Medulla oblongata (tissue), 1 donor: ENCODE measurements around the gene TNNI2.
"Not testable (repeated sequence)": the region's sequence is repeated elsewhere in the genome, so short reads cannot be mapped to it uniquely, and the experiment has no call there.

ENCODE experiments used
- DNase-seq: peaks from one replicate; pipeline ENCODE4 v3.0.0-alpha.2; 2015; ENCODE audit errors: extremely low spot score

The TNNI2 gene

GRCh38 chr11:1862588-1863351 lies 24.0 kb downstream of the TNNI2 start:
- no peak for DNase-seq

DNA sequence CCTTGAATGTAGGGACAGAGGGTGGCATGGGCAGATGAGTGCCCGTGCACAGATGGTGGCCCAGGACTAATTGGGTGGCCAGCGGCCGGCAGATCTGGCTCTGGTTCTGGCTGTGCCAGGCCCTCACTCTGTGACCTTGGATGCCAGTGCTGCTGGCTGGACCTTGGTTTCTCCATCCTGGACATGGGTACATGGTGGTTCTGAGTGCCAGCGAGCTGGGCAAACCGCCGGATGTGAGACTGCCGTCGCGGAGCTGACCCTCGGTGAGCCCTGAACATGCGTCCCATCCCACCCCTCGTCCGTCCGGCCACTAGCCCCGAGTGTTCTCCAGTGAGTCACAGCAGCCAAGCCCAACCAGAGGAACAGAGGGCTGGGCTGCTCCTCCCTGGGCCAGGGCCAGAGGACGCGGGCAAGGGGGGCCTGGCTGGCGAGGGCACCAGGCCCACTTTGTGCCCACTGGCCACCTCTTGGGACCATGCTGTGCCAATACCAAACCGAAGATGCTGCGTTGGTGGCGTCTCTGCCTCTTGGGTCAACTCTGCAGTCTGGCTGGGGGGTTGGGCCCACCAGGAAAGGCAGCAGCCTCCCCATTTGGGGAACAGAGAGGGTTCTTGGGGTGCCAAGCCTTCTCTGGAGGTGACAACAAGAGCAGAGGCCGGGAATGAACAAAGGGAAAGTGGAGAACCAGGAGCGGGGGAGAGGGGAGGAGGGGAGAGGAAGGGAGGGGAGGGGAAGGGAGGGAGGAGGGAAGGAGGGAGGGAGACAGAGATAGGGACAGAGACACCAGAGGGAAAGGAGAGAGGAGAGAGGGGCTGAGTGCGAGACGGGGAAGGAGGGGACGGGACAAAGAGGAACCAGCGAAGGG lies 24.8 kb downstream of the TNNI2 start:
- DNase-seq: peak; percentile 87

DNA sequence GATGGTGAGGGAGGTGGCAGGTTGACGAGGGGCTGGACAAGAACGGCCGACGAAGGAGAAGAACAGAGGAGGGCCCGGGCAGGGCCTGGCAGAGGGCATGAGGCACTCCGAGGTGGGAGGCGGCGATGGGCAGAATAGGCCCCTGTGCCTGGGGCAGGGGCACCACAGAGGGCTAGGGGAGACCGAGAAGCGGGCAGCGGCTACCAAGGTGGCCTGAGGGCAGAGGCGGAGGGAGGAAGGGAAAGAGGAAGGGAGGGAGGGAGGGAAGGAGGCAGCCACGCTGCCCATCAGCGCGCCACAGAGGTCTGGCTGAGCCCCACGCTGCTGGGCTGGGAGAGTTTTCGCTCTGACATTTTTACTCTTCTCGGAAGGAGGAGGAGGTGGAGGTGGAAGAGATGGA lies 25.4 kb downstream of the TNNI2 start:
- peak; percentile 33 for DNase-seq

- peak; percentile 26 for DNase-seq
Observed at GRCh38 chr11:1864831-1865665, 26.3 kb downstream of the TNNI2 start.

DNA sequence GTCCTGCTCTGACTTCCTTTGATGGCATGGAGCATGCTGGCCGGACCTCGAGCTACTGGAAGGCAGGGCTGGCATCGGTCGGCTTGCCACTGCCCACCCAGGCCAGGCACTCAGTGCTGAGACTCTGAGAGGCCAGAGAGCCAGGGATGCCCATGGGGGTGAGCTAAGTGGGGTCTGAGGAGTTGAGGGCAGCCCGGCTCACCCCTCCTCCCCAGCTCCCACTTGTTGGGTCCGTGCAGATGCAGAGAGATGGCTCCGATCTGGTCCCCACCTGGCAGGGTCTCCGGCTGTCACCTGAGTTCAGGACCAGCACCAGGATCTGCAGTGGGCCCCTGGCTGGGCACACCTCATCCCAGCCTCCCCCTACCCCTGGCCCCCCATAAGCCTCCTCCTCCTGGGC lies 27.4 kb downstream of the TNNI2 start:
- DNase-seq: no peak

GRCh38 chr11:1866776-1867175 lies 28.0 kb downstream of the TNNI2 start:
- DNase-seq: no peak

DNA sequence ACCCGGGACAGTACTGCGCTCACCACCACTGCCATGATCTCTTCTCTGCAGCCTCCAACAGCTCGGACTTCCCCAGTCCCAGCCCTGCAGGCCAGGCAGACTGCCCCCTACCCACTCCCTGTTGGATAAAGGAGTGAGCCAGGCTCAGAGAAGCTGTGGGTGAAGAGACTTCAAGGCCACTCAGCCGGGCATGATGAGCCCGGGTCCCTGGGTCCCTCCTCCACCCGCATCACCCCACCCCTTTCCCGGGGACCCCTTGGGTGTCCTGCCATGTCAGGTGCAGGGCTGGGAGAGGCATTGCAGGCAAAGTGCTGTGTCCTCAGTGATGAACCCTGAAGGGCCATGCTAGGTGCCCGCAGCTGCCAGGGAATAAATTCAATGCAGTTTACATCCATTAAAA lies 28.6 kb downstream of the TNNI2 start:
- no peak for DNase-seq

DNA sequence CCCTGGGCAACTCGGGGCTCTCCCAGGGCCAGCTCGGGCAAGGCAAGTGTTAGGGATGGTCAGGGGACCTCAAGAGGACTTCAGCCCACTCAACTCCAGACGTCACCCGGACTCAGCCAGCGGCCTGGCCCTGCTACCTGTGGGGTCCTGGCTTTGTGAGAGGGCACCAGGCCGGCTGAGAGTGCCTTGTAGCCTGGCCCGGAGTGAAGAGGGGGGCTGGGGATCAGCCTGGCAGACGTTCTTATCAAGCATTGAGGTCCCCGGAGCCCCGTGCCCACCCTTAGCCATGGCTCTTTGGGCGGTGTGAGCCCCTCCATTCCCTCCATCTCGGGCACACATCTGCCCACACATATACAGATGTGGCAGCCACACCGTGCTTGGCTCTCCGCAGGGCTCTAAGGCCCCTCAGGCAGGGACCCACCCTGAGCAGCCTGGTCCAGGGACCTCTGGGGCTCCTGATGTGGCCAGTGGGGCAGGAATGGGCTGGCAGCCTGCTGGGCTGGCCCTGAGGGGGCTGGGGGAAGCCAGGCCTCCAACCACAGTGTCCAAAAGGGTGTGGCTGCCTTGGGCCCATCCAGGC lies 29.4 kb downstream of the TNNI2 start:
- DNase-seq: no peak

DNA sequence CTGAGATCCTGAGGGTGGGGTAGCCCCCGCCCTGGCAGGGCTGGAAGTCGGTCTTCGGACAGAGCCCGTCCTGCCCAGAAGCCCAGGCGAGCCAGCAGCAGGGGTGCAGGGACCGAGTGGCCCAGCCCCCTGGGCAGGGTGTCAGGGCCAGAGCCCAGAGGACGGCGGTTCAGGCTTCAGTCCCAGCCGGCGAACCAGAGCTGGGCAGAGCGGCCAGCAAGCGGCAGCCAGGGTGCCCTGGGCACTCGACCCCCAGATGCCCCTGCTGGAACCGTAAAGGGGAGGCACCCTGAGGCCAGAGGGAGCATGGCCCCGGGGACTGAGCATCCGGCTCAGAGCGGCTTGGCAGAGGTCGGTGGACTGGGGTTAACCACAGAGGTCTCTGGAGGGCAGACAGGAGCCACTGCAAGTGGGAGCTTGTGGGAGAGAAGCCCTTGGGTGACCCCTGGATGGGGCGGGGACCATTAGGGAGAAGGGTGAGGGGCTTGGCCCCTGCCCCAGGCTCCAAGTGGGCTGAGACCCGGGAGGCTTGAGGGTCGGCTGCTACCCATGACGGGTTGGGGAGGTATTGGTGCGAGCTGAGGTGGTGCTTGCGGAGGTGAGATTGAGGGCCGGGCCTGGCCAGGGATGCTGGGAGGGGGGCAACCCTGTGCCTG lies 30.0 kb downstream of the TNNI2 start:
- DNase-seq: no peak

GRCh38 chr11:1869427-1870325 lies 30.9 kb downstream of the TNNI2 start:
- DNase-seq: no peak

DNA sequence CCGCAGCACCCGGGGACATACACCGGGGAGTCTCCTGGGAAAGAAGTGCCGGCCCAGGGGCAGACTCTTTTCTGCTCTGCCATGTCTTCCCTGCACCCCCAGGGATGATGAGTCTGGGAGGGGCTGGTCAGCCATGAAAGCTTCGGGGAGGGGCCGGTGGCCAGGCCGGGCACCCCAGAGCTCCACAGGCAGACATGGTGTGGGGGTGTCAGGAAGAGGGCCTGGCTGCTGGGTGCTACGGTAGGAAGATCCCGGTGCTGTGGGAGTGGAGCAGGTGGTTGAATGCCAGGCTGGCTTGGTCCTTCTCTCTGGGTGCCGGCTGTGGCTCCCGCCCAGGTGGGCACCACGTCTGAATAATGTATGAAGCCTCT lies 31.5 kb downstream of the TNNI2 start:
- no peak for DNase-seq

DNA sequence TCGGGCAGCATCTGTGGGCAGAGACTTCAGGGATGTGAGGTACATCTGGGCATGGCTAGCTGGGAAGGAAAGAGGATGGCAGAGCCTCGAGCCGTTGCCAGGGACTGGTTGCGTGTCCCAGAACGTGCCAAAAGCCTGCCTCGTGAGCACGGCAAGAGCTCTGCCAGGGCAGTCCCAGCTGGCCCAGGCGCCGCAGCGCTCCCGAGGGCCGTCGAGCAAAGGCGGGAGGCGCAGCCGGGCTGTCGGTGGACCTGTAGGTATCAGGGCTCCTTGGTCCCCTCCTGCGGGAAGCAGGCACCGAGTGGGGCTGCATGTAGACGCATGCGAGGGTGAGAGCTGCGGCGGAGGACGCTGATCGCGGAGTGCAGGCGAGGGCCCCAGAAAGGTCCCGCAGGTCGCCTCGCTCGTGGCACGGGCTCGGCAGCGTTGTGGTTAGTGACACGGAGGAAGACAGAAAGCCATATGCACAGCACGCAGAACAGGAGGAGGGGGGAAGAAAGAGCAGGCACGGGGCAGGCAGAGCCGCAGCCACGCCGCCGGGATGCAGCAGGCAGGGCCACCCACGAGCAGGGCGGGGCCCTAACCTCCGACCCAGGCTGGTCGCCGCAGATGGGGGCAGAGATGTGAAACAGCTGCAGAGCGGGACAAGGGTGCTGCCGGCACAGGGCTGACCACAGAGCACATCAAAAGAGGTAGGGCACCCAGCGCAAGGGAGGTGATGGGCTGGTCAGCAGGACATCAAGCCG lies 32.1 kb downstream of the TNNI2 start:
- no peak for DNase-seq

DNA sequence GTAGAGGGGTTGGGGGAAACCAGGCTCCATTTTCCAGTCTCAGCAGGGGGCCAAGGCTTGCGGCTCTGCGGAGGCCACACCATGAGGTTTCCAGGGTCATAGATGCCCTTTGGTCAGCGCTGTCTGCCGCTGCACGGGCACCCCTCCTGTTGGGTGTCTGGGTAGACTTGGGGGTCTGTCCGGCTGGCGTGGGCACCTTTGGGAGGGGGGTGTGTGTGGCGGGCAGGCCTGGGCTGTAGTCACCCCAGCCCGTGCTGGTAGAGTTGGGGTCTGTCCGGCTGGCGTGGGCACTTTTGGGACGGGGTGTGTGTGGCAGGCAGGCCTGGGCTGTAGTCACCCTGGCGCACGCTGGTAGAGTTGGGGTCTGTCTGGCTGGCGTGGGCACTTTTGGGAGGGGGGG lies 32.8 kb downstream of the TNNI2 start:
- no peak for DNase-seq

- no peak for DNase-seq
Observed at GRCh38 chr11:1872267-1872985, 33.6 kb downstream of the TNNI2 start.

GRCh38 chr11:1873048-1873812 lies 34.4 kb downstream of the TNNI2 start:
- peak; percentile 16 for DNase-seq

DNA sequence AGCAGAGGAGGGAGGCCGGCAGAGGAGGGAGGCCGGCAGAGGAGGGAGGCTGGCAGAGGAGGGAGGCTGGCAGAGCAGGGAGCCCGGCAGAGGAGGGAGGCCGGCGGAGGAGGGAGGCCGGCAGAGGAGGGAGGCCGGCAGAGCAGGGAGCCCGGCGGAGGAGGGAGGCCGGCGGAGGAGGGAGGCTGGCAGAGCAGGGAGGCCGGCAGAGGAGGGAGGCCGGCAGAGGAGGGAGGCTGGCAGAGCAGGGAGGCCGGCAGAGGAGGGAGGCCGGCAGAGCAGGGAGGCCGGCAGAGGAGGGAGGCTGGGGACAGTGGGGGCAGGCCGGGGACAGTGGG lies 35.0 kb downstream of the TNNI2 start:
- DNase-seq: not testable (repeated sequence)

GRCh38 chr11:1874441-1875092 lies 35.8 kb downstream of the TNNI2 start:
- DNase-seq: not testable (repeated sequence)
